H1 (cell line): ENCODE measurements around the gene DDX3X. TPM values are rescaled to one million over a fixed set of nuclear protein-coding genes. Genes with fewer than 3 reads are reported as not detected.

Experiments used
- BRCA1 ChIP-seq: IDR thresholded peaks from 2 replicates; pipeline ENCODE4 v1.6.1; 2012; ENCODE audit warnings: low read depth, low read length, improper control_type of control experiment
- TBP ChIP-seq: IDR thresholded peaks from 2 replicates; pipeline ENCODE4 v1.6.1; 2011; ENCODE audit warnings: low read depth, low read length, improper control_type of control experiment
- polyA plus RNA-seq, 7 experiments: library from polyadenylated mRNA; depleted of rRNA in 3 of 7; stranded (reverse) in 5 of 7; unstranded in 2 of 7; fragments of >200 nt in 5 of 7; fragments of 200-250 nt in 2 of 7; gene quantifications; 1 replicate in 5 of 7; 2 replicates in 1 of 7; 4 replicates in 1 of 7; pipeline versions ENCODE4 v1.2.1 to v1.2.3, GENCODE V29; 2011 to 2013; ENCODE audit warnings: missing spikeins in 2 of 7, mixed read lengths in 2 of 7
- total RNA-seq: library from RNA; stranded (reverse); fragmentation: NEBNext Ultra II Directional; extraction: Animal tissue kit (Norgen Biotek cat#: 25700); gene quantifications from 2 replicates; pipeline ENCODE4 v1.2.1, GENCODE V29; 2021

DDX3X gene
- total and polyA plus RNA-seq, 2 of the 8 experiments (the other 6 are each of a cell fraction or from before 2014, with no cell fraction given): 39.4 to 291 TPM

DNA sequence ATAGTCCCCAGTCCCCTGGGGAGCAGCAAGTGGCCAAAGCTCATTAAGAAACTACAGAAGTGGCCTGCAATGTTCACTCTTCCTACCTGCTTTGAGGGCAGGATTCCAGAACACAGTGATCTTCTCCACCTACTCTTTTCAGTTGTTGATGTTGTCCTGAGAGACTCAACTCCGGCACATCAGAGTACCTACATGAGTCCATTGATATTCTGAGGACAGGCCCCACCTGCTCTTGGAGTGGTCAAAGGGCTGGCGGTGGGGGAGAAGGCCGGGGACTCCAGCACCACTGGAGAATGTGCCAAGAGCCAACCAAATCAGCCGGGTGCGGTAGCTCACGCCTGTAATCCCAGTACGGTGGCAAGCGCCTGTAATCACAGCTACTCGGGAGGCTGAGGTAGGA is 29.8 kb upstream of the DDX3X start (continued):
- TF ChIP-seq TBP: no peak
- no peak for TF ChIP-seq BRCA1
